ENCODE data around the gene UGGT2.

UGGT2 gene

GRCh38 chr13:95842898-95843297 lies 210.3 kb downstream of the UGGT2 start:
- H3K27ac ChIP-seq, result no peak overlapping the region
- TF ChIP-seq, protein P1, sequence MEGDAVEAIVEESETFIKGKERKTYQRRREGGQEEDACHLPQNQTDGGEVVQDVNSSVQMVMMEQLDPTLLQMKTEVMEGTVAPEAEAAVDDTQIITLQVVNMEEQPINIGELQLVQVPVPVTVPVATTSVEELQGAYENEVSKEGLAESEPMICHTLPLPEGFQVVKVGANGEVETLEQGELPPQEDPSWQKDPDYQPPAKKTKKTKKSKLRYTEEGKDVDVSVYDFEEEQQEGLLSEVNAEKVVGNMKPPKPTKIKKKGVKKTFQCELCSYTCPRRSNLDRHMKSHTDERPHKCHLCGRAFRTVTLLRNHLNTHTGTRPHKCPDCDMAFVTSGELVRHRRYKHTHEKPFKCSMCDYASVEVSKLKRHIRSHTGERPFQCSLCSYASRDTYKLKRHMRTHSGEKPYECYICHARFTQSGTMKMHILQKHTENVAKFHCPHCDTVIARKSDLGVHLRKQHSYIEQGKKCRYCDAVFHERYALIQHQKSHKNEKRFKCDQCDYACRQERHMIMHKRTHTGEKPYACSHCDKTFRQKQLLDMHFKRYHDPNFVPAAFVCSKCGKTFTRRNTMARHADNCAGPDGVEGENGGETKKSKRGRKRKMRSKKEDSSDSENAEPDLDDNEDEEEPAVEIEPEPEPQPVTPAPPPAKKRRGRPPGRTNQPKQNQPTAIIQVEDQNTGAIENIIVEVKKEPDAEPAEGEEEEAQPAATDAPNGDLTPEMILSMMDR (conservative IDR thresholded peaks at IDR 0.05), result no peak
- TF ChIP-seq ZFX (IDR thresholded peaks at IDR 0.05), result no peak

DNA sequence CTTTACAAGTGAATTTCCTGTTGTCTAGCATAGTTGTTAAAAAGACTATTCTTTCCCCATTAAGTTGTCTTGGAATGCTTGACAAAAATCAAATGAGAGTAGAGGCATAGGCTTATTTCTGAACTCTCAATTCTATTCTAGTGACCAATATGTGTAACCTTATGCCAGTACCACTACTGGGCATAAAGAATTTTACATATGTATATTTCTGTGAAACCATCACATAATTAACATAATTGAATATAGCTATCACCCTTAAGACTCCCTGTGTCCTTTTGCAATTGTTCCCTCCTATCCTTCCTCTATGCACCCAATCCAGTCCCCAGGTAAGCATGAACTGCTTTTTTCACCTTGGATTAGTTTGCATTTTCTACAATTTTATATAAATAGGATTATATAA lies 211.3 kb downstream of the UGGT2 start:
- no peak for TF ChIP-seq ZFX (IDR thresholded peaks at IDR 0.05)
- TF ChIP-seq, protein P1 (conservative IDR thresholded peaks at IDR 0.05), result no peak
- H3K27ac ChIP-seq, result no peak overlapping the region

DNA sequence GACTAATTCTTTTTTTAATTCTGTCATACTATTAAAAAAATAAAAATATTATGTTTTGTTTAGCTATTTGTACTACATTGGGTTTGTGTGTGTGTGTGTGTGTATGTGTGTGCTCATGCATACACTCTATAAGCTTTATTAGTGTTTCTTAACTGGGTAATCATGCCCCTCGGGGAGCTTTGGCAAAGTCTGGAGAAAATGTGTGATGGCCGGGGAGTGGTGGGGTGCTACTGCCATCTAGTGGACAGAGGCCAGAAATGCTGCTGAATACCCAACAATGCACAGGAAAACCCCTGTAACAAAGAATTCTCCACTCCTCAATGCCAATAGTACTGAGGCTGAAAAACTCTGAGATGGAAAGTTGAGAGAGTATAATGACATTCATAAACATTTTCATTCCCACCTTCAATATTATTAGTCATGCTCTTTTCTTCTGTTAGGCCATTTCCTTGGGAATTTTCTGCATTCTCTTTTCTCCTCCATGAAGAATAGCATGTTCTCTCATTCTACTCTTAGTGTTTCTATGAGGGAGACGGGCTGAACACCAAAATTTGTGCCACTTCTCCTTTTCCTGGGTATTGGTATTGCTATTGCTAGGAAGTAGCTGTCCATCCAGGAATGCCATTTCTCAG lies 219.0 kb downstream of the UGGT2 start:
- no peak for TF ChIP-seq ZFX (IDR thresholded peaks at IDR 0.05)
- TF ChIP-seq, protein P1 (conservative IDR thresholded peaks at IDR 0.05), result peak; percentile 92
- H3K27ac ChIP-seq, result no peak overlapping the region

GRCh38 chr13:95833719-95834118 lies 219.5 kb downstream of the UGGT2 start:
- TF ChIP-seq, protein P1 (conservative IDR thresholded peaks at IDR 0.05), result no peak
- no peak for TF ChIP-seq ZFX (IDR thresholded peaks at IDR 0.05)
- no peak overlapping the region for H3K27ac ChIP-seq

- no peak for TF ChIP-seq ZFX (IDR thresholded peaks at IDR 0.05)
- TF ChIP-seq, protein P1 (conservative IDR thresholded peaks at IDR 0.05), result no peak
- H3K27ac ChIP-seq, result no peak overlapping the region
Measured at GRCh38 chr13:95833126-95833525, 220.1 kb downstream of the UGGT2 start.

DNA sequence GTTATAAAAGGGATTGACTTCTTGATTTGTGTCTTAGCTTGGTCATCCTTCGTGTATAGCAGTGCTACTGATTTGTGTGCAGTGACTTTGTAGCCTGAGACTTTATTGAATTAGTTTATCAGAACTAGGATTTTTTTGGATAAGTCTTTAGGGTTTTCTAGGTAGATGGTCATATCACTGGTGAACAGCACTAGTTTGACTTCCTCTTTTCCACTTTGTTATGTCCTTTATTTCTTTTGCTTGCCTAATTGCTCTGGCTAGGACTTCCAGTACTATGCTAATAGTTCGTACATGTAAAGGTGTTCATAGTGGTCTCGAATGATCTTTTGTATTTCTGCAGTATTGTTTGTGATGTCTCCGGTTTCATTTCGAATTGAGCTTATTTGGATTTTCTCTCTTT lies 230.9 kb downstream of the UGGT2 start:
- H3K27ac ChIP-seq, result no peak overlapping the region
- no peak for TF ChIP-seq ZFX (IDR thresholded peaks at IDR 0.05)
- TF ChIP-seq, protein P1 (conservative IDR thresholded peaks at IDR 0.05), result no peak

GRCh38 chr13:95814495-95814894 lies 238.7 kb downstream of the UGGT2 start:
- no peak overlapping the region for H3K27ac ChIP-seq
- TF ChIP-seq ZFX (IDR thresholded peaks at IDR 0.05), result no peak
- TF ChIP-seq, protein P1 (conservative IDR thresholded peaks at IDR 0.05), result no peak

Measured in C4-2B (cell line).